ENCODE measurements around the gene KLHDC9. TPM values are rescaled to one million over a fixed set of nuclear protein-coding genes. Genes with fewer than 3 reads are reported as not detected.

KLHDC9 gene
- total and polyA plus RNA-seq, 9 of the 15 experiments (the other 6 are each of a cell fraction or from before 2014, with no cell fraction given) = not detected

DNA sequence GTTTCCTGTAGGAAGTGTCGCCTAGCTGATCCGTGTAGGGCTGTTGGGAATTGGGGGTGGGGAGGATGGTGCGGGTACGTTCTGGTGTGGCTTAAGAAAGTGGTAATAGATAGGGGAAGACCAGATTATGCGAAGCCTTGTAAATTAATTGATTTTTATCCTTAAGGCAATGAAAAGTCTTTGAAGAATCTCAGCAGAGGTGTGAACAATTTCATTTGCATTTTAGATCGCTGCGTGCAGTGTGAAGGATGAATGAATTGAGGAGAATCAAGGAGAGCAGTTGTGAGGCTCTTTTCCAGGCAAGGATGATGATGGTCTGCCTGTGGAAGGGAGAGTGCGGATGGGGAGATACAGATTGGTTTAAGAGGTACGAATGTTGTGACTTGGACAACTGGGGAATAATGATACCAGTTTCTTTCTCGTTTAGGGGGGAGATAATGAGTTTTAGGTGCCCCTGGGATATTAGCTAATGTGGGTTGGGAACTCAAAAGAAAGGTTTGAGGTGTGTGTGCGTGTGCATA is 35.1 kb downstream of the KLHDC9 start (continued):
- TF ChIP-seq, protein P1, sequence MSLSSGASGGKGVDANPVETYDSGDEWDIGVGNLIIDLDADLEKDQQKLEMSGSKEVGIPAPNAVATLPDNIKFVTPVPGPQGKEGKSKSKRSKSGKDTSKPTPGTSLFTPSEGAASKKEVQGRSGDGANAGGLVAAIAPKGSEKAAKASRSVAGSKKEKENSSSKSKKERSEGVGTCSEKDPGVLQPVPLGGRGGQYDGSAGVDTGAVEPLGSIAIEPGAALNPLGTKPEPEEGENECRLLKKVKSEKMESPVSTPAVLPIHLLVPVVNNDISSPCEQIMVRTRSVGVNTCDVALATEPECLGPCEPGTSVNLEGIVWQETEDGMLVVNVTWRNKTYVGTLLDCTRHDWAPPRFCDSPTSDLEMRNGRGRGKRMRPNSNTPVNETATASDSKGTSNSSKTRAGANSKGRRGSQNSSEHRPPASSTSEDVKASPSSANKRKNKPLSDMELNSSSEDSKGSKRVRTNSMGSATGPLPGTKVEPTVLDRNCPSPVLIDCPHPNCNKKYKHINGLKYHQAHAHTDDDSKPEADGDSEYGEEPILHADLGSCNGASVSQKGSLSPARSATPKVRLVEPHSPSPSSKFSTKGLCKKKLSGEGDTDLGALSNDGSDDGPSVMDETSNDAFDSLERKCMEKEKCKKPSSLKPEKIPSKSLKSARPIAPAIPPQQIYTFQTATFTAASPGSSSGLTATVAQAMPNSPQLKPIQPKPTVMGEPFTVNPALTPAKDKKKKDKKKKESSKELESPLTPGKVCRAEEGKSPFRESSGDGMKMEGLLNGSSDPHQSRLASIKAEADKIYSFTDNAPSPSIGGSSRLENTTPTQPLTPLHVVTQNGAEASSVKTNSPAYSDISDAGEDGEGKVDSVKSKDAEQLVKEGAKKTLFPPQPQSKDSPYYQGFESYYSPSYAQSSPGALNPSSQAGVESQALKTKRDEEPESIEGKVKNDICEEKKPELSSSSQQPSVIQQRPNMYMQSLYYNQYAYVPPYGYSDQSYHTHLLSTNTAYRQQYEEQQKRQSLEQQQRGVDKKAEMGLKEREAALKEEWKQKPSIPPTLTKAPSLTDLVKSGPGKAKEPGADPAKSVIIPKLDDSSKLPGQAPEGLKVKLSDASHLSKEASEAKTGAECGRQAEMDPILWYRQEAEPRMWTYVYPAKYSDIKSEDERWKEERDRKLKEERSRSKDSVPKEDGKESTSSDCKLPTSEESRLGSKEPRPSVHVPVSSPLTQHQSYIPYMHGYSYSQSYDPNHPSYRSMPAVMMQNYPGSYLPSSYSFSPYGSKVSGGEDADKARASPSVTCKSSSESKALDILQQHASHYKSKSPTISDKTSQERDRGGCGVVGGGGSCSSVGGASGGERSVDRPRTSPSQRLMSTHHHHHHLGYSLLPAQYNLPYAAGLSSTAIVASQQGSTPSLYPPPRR (CRISPR knock-in tag; IDR thresholded peaks at IDR 0.05; ENCODE audit: borderline replicate concordance) = no peak
- TF ChIP-seq, protein P2, sequence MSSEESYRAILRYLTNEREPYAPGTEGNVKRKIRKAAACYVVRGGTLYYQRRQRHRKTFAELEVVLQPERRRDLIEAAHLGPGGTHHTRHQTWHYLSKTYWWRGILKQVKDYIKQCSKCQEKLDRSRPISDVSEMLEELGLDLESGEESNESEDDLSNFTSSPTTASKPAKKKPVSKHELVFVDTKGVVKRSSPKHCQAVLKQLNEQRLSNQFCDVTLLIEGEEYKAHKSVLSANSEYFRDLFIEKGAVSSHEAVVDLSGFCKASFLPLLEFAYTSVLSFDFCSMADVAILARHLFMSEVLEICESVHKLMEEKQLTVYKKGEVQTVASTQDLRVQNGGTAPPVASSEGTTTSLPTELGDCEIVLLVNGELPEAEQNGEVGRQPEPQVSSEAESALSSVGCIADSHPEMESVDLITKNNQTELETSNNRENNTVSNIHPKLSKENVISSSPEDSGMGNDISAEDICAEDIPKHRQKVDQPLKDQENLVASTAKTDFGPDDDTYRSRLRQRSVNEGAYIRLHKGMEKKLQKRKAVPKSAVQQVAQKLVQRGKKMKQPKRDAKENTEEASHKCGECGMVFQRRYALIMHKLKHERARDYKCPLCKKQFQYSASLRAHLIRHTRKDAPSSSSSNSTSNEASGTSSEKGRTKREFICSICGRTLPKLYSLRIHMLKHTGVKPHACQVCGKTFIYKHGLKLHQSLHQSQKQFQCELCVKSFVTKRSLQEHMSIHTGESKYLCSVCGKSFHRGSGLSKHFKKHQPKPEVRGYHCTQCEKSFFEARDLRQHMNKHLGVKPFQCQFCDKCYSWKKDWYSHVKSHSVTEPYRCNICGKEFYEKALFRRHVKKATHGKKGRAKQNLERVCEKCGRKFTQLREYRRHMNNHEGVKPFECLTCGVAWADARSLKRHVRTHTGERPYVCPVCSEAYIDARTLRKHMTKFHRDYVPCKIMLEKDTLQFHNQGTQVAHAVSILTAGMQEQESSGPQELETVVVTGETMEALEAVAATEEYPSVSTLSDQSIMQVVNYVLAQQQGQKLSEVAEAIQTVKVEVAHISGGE (CRISPR knock-in tag; IDR thresholded peaks at IDR 0.05) = peak in 1 of 3 experiments; percentile 50; a peak in 2 of 6 replicates
- TF ChIP-seq, protein P3, sequence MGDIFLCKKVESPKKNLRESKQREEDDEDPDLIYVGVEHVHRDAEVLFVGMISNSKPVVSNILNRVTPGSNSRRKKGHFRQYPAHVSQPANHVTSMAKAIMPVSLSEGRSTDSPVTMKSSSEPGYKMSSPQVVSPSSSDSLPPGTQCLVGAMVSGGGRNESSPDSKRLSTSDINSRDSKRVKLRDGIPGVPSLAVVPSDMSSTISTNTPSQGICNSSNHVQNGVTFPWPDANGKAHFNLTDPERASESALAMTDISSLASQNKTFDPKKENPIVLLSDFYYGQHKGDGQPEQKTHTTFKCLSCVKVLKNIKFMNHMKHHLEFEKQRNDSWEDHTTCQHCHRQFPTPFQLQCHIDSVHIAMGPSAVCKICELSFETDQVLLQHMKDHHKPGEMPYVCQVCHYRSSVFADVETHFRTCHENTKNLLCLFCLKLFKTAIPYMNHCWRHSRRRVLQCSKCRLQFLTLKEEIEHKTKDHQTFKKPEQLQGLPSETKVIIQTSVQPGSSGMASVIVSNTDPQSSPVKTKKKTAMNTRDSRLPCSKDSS (IDR thresholded peaks at IDR 0.05; ENCODE audit: low read depth, partially characterized antibody) = no peak
- TF ChIP-seq ZNF583 (CRISPR knock-in tag; IDR thresholded peaks at IDR 0.05) (no peak), HLTF (IDR thresholded peaks at IDR 0.05) (no peak), SMARCA5 (IDR thresholded peaks at IDR 0.05) (no peak), RBM22 (IDR thresholded peaks at IDR 0.05; ENCODE audit: low read depth, low read length, poor library complexity, severe bottlenecking) (no peak), SUPT5H (IDR thresholded peaks at IDR 0.05) (no peak), MCM7 (IDR thresholded peaks at IDR 0.05) (no peak), JUN (IDR thresholded peaks at IDR 0.05; ENCODE audit: borderline replicate concordance, low read depth, low read length) (no peak), JUN (CRISPR knock-in tag; IDR thresholded peaks at IDR 0.05; ENCODE audit: borderline replicate concordance) (no peak)
- TF ChIP-seq, protein P4, sequence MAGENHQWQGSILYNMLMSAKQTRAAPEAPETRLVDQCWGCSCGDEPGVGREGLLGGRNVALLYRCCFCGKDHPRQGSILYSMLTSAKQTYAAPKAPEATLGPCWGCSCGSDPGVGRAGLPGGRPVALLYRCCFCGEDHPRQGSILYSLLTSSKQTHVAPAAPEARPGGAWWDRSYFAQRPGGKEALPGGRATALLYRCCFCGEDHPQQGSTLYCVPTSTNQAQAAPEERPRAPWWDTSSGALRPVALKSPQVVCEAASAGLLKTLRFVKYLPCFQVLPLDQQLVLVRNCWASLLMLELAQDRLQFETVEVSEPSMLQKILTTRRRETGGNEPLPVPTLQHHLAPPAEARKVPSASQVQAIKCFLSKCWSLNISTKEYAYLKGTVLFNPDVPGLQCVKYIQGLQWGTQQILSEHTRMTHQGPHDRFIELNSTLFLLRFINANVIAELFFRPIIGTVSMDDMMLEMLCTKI (IDR thresholded peaks at IDR 0.05; ENCODE audit: partially characterized antibody) = no peak

All from K562 (cell line).